Stimulated activated CD4-positive, alpha-beta T cell treated with anti-CD3 and anti-CD28 coated beads, Interleukin-2, amount 100 ng/mL, for 4 hours (primary cell): ENCODE results near the gene IDUA.
"Not testable (repeated sequence)": the region's sequence is repeated elsewhere in the genome, so short reads cannot be mapped to it uniquely, and the experiment has no call there.

Experiments
- DNase-seq: peaks from one replicate; pipeline ENCODE4 v3.0.0-alpha.2; 2020; ENCODE audit warnings: low read depth

Gene IDUA

DNA sequence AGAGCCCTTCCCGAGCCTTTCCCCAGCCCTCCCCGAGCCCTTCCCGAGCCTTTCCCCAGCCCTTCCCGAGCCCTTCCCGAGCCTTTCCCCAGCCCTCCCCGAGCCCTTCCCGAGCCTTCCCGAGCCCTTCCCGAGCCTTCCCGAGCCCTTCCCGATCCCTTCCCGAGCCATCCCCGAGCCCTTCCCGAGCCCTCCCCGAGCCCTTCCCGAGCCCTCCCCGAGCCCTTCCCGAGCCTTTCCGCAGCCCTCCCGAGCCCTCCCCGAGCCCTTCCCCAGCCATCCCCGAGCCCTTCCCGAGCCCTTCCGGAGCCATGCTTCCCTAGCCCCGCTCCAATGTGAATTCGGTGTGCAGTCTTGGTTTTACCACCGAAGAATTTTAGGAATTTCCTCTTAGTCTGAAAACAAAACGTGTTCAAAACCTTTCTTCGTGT lies 59.8 kb downstream of the IDUA start:
- not testable (repeated sequence) for DNase-seq

- DNase-seq, result no peak
Observed at GRCh38 chr4:1047106-1047975, 60.5 kb downstream of the IDUA start.

GRCh38 chr4:1047976-1048772 lies 61.3 kb downstream of the IDUA start:
- no peak for DNase-seq

- no peak for DNase-seq
Observed at GRCh38 chr4:1048773-1049590, 62.1 kb downstream of the IDUA start.

DNA sequence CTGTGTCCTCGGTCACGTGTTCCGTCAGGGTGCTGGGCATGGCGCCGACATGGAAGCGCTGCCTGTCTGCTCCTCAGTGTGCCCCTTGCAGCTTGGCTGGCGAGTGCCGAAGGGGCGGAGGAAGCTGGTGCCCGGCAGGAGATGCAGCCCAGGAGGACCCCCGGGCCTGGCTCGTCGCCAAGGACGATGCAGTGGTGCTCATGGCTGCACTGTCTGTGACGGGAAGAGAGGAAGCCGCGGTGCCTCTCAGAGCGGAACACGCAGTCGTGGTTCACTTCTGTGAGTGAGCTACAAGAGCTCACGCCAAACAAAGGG lies 62.7 kb downstream of the IDUA start:
- DNase-seq, result no peak

- DNase-seq, result no peak
Observed at GRCh38 chr4:1050486-1051213, 63.8 kb downstream of the IDUA start.

DNA sequence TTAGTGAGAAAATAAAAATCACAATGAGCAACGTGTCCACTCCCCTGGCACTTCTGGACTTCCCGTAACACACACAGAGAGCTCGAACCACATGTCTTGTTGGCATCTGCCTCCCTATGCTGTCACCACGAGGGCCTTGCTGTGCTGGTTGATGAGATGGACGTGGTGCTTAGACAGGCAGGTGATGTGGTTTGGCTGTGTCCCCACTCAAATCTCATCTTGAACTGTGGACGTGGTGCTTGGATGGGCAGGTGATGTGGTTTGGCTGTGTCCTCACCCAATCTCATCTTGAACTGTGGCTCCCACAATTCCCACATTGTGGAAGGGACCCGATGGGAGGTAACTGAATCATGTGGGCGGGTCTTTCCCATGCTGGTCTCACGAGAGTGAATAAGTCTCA lies 64.6 kb downstream of the IDUA start:
- DNase-seq, result no peak

DNA sequence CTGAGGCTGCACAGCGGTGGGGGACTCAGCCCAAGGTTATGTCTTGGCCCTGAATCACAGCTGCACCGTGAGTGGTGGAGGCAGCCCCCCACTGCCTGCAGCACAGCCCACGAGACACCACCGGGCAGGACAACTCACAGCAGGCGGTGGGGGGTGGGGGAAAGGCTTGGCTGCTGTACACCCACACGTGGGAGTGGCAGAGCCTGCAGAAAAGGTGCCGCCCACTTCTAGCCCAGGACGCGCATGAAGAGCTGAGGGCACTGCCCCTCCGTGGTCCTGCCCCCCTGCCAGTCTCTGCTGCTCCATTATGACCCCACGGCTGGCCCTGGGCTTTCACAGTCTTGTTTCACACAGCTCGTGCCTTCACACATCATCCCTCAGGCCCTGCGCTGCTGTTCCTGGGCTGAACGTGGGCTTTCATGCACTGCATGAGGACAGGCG lies 65.4 kb downstream of the IDUA start:
- no peak for DNase-seq

DNA sequence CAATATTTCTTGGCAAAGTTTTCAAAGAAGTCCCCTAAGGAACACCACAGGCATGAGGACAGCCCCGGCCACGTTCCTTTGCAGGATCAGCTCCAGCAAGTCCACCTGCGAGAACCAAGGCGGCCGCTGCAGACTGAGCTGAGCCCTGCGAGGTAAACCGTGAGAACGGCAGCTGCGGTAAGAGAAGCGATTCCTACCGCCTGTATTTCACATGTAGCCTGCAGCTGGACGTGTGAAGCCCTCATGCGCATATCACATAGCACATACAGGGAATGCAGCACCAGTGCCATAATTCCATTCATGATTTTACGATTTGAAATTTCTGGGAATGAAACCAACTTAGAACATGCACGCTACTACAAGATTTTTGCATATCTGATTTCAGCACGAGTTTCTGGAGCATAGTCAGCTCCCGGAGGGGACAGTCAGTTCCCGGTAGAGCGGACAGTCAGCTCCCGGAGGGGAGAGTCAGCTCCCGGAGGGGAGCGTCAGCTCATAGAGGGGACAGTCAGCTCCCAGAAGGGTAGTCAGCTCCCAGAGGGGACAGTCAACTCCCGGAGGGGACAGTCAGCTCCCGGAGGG lies 66.3 kb downstream of the IDUA start:
- DNase-seq, result no peak

- not testable (repeated sequence) for DNase-seq
Observed at GRCh38 chr4:1053891-1054290, 67.0 kb downstream of the IDUA start.
